Myocyte (in vitro differentiated cells): ENCODE results near the gene TTLL13. TPM values are rescaled to one million over a fixed set of nuclear protein-coding genes. Genes with fewer than 3 reads are reported as not detected.

Experiments used
- DNase-seq: peaks from one replicate; pipeline ENCODE4 v3.0.0-alpha.2; 2012; ENCODE audit warnings: low read depth
- polyA plus RNA-seq: library from polyadenylated mRNA; unstranded; fragments of >200 nt; gene quantifications from one replicate; pipeline ENCODE4 v1.2.1, GENCODE V29; 2012; ENCODE audit warnings: missing spikeins
- total RNA-seq: library from RNA; depleted of rRNA; stranded (reverse); fragments of >200 nt; gene quantifications from 2 replicates; pipeline ENCODE4 v1.2.3, GENCODE V29; 2014

The TTLL13 gene, protein sequence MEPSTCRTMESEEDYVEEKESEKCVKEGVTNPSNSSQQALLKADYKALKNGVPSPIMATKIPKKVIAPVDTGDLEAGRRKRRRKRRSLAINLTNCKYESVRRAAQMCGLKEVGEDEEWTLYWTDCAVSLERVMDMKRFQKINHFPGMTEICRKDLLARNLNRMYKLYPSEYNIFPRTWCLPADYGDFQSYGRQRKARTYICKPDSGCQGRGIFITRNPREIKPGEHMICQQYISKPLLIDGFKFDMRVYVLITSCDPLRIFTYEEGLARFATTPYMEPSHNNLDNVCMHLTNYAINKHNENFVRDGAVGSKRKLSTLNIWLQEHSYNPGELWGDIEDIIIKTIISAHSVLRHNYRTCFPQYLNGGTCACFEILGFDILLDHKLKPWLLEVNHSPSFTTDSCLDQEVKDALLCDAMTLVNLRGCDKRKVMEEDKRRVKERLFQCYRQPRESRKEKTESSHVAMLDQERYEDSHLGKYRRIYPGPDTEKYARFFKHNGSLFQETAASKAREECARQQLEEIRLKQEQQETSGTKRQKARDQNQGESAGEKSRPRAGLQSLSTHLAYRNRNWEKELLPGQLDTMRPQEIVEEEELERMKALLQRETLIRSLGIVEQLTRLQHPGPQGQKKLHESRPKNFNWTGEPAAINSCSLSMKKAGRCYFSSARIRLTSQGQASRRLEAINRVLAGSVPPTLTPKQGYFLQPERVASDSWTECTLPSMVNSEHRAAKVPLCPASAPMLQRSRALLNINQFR
- 0.08 TPM in 1 of 2 replicates, not detected in the other for total RNA-seq
- 0.35 TPM for polyA plus RNA-seq

- DNase-seq = peak; percentile 90
These were observed at the start of gene TTLL13 for GRCh38 chr15:90249203-90249863. TTLL13 (plus strand) TSS chr15:90249556; CDS start chr15:90250631, 1,075 bp downstream.

- DNase-seq = no peak
These were observed 48.7 kb upstream of the TTLL13 start for GRCh38 chr15:90200534-90201129.

- DNase-seq = peak; percentile 53
These were observed 48.0 kb upstream of the TTLL13 start, which contains the start of gene SEMA4B for GRCh38 chr15:90201130-90201943. SEMA4B (plus strand) TSS chr15:90201330; CDS start chr15:90201579, 249 bp downstream.

GRCh38 chr15:90201944-90202375 lies 47.4 kb upstream of the TTLL13 start:
- no peak for DNase-seq

DNA sequence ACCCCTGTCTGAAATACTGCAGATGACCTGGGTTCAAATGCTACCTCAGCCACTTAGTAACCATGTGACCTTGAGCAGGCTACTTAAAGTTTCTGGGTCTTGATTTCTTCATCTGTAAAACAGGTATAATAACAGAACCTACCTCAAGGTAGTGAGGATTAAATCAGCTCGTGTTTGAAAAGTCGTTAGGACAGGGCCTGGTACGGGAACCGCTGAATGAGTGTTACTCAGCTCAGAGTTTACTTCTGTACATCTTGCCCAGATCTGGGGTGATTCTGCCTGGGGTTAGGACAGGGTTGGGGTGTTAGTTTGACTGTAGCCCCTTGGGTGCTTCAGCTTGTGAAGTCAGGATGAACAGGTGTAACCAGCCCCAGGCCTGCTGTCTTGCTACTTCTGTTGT lies 46.4 kb upstream of the TTLL13 start:
- DNase-seq = no peak

- no peak for DNase-seq
These were observed 45.9 kb upstream of the TTLL13 start for GRCh38 chr15:90203473-90203872.

DNA sequence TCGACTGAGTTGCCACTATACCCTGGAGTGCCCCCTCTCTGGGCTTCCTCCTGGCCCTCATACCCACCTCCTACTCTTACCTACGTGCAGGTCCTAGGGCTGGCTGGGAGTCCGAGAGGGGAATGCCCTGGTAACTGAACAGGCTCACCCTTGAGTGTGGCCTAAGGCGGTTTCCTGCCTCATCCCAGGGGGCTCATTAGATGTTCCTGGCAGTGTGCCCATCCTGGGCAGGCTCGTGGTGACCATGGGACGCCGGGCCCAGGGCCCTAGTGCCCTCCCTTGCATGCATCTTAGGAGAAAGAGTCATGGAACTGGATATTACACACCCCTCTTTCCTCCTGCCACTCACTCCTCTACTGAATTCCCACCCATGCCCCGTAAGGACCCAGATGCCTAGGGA lies 45.4 kb upstream of the TTLL13 start:
- DNase-seq = peak; percentile 13

DNA sequence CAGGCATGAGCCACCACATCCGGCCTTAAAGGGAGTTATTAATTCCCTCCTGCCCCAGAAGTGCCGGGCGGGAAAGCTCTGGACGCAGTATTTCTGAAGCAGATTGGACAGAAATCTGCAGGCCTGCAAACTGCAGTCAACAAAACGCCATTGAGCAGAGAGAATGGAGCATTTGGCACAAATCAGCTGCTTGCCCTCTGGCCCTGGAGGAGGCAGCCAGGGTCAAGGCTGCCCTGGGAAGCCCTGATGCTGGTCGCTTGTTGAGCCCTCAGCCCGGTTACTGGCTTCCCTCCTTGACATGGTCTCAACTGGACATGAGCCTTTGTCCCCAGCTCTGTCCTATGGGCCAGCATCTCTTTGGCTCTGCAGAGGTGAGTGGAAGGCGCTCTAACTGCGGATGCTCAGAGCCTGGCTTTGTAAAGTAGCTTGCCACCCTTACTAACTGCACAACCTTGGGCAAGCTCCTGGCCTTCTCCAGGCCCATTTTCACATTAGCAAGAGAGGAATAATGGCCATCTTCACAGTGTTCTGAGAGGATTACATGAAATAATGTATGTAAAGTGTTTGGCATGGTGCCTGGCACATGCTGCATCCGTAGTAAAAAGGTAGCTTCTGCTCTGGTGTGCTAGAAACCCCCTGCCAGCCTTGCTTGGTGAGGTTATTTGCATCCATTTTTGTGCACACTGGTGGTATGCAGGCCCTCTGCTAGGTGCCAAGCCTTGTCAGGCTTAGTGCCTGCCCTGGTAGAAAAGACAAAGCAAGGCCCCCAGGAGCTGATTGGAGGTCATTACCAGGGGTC lies 44.1 kb upstream of the TTLL13 start:
- no peak for DNase-seq

DNA sequence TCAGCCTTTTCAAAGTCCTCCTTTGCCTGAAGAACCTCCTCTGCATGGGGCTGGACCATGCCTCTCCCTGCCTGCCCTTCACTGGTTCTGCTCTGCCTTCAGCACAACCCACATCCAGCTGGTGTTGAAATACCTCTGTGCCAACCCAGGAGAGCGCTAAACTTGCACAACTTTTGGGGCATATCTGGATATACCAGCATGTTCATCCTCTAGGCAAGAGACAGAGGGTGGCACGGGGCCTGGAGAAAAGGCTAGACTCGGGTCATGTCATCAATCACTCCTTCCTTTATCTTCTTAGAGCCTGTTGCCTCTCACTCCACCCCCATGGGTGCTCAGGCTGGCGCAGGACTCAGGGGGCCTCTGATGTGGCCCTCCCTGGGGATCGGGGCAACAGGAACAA lies 43.5 kb upstream of the TTLL13 start:
- no peak for DNase-seq

- no peak for DNase-seq
These were observed 42.1 kb upstream of the TTLL13 start for GRCh38 chr15:90207252-90207651.

DNA sequence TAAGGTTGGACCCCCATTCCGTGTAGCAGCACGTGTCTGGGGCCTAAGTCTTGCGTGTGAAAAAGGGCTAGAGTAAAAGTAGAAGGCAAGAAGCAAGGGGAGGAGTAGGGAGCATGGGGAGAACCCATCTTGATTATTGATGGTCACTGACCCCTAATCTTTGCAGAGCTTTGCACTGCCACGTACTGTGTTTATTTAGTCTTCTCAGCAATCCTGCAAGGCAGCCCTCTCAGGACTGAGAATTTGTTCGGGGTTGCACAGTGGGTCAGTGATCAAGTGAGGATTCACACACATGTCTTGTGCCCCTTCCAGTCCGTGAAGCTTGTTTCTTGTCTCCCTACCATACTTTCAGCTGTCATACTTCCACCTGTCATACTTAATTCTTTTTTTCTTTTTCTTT lies 41.0 kb upstream of the TTLL13 start:
- DNase-seq = no peak

- DNase-seq = no peak
These were observed 39.8 kb upstream of the TTLL13 start for GRCh38 chr15:90209591-90209990.

DNA sequence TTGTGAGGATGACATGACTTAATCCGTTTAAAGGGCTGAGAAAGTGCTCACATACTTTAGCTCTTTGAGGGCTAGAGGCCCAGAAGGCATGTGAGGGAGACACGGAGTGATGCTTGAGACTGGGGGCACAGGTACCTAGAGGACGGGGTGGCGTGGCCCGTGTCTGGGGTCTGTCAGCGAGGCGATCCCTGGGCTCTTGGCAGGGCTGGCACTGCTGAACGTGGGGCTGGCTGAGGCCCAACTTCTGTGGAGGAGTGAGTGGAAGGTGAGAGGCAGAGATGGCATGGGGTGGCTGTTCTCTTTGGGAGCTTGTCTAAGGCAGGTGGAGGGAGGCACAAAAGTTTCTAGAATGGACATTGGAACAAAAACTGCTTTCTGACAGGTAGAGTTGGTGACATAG lies 38.8 kb upstream of the TTLL13 start:
- DNase-seq = no peak

GRCh38 chr15:90211009-90211408 lies 38.3 kb upstream of the TTLL13 start:
- no peak for DNase-seq

GRCh38 chr15:90211440-90212143 lies 37.8 kb upstream of the TTLL13 start:
- DNase-seq = peak; percentile 35

- no peak for DNase-seq
These were observed 36.9 kb upstream of the TTLL13 start for GRCh38 chr15:90212221-90213098.

GRCh38 chr15:90213122-90213817 lies 36.1 kb upstream of the TTLL13 start:
- no peak for DNase-seq
